ENCODE data around the gene SETD1B.

SETD1B gene

GRCh38 chr12:121799842-121800693, 3.7 kb upstream of the SETD1B start:
- peaks cover 57% of the 10 kb centered on the region for H3K79me2 ChIP-seq (ENCODE audit: control insufficient read depth, low read length)
- H3F3A ChIP-seq (ENCODE audit: control insufficient read depth, insufficient read depth): peaks cover 22% of the 10 kb centered on the region
- no peaks in the 10 kb centered on the region for H3K9me3 ChIP-seq (ENCODE audit: control insufficient read depth, insufficient read depth, low read length)
- H3K36me3 ChIP-seq (ENCODE audit: control insufficient read depth, low read length): peaks cover 51% of the 10 kb centered on the region
- peak overlapping the region; percentile 86 for H3K4me3 ChIP-seq (ENCODE audit: low read length)
- H3K27me3 ChIP-seq (ENCODE audit: control insufficient read depth, low read length): no peaks in the 10 kb centered on the region; the same call in 1 of the 2 replicates
- peaks cover 40% of the 10 kb centered on the region for H3K4me1 ChIP-seq (ENCODE audit: control insufficient read depth, low read length)
- TF ChIP-seq CTCF (IDR thresholded peaks at IDR 0.05; ENCODE audit: low read depth, low read length, poor library complexity, severe bottlenecking): no peak
- no peak for TF ChIP-seq EZH2phosphoT487 (IDR thresholded peaks at IDR 0.05; ENCODE audit: borderline replicate concordance, low read length)
- H3K9me2 ChIP-seq (replicated peaks; ENCODE audit: control insufficient read depth, low read length): no peaks in the 10 kb centered on the region
- no peaks in the 10 kb centered on the region for H4K20me1 ChIP-seq (ENCODE audit: control insufficient read depth, insufficient read depth, low read depth, low read length)
- H3K27ac ChIP-seq (ENCODE audit: low read depth, low read length): peak overlapping the region; percentile 99
- peak overlapping the region; percentile 94 for H3K4me2 ChIP-seq (ENCODE audit: low read length)

GRCh38 chr12:121800694-121801594, 2.9 kb upstream of the SETD1B start:
- Histone ChIP-seq H3K4me2 (ENCODE audit: low read length) (peak overlapping the region; percentile 95), H3K27ac (ENCODE audit: low read depth, low read length) (peak overlapping the region; percentile 99), H4K20me1 (ENCODE audit: control insufficient read depth, insufficient read depth, low read depth, low read length) (peaks cover 1% of the 10 kb centered on the region; the same call in 1 of the 2 replicates), H3K79me2 (ENCODE audit: control insufficient read depth, low read length) (peaks cover 65% of the 10 kb centered on the region), H3K9me2 (replicated peaks; ENCODE audit: control insufficient read depth, low read length) (no peaks in the 10 kb centered on the region), H3K9me3 (ENCODE audit: control insufficient read depth, insufficient read depth, low read length) (no peaks in the 10 kb centered on the region), H3K4me1 (ENCODE audit: control insufficient read depth, low read length) (peaks cover 40% of the 10 kb centered on the region), H3K36me3 (ENCODE audit: control insufficient read depth, low read length) (peaks cover 57% of the 10 kb centered on the region), H3K27me3 (ENCODE audit: control insufficient read depth, low read length) (no peaks in the 10 kb centered on the region; the same call in 1 of the 2 replicates), H3K4me3 (ENCODE audit: low read length) (peak overlapping the region; percentile 86), H3F3A (ENCODE audit: control insufficient read depth, insufficient read depth) (peaks cover 22% of the 10 kb centered on the region)
- TF ChIP-seq EZH2phosphoT487 (IDR thresholded peaks at IDR 0.05; ENCODE audit: borderline replicate concordance, low read length): no peak

GRCh38 chr12:121801595-121802484, 2.0 kb upstream of the SETD1B start:
- H3K4me3 ChIP-seq (ENCODE audit: low read length): peak overlapping the region; percentile 86
- H3F3A ChIP-seq (ENCODE audit: control insufficient read depth, insufficient read depth): peaks cover 22% of the 10 kb centered on the region
- H3K36me3 ChIP-seq (ENCODE audit: control insufficient read depth, low read length): peaks cover 63% of the 10 kb centered on the region
- peaks cover 74% of the 10 kb centered on the region for H3K79me2 ChIP-seq (ENCODE audit: control insufficient read depth, low read length)
- H3K4me2 ChIP-seq (ENCODE audit: low read length): peak overlapping the region; percentile 95
- TF ChIP-seq CTCF (IDR thresholded peaks at IDR 0.05; ENCODE audit: low read depth, low read length, poor library complexity, severe bottlenecking) (no peak), EZH2phosphoT487 (IDR thresholded peaks at IDR 0.05; ENCODE audit: borderline replicate concordance, low read length) (no peak)
- no peaks in the 10 kb centered on the region for H3K9me2 ChIP-seq (replicated peaks; ENCODE audit: control insufficient read depth, low read length)
- peaks cover 10% of the 10 kb centered on the region for H4K20me1 ChIP-seq (ENCODE audit: control insufficient read depth, insufficient read depth, low read depth, low read length)
- no peaks in the 10 kb centered on the region; the same call in 1 of the 2 replicates for H3K27me3 ChIP-seq (ENCODE audit: control insufficient read depth, low read length)
- H3K9me3 ChIP-seq (ENCODE audit: control insufficient read depth, insufficient read depth, low read length): no peaks in the 10 kb centered on the region
- peaks cover 49% of the 10 kb centered on the region for H3K4me1 ChIP-seq (ENCODE audit: control insufficient read depth, low read length)
- peak overlapping the region; percentile 99 for H3K27ac ChIP-seq (ENCODE audit: low read depth, low read length)

Data from DOHH2 (cell line).